ENCODE data around the gene PBX4.
A peak's percentile ranks its signal among the peaks of the same experiment; 100 is the strongest.

PBX4 gene

DNA sequence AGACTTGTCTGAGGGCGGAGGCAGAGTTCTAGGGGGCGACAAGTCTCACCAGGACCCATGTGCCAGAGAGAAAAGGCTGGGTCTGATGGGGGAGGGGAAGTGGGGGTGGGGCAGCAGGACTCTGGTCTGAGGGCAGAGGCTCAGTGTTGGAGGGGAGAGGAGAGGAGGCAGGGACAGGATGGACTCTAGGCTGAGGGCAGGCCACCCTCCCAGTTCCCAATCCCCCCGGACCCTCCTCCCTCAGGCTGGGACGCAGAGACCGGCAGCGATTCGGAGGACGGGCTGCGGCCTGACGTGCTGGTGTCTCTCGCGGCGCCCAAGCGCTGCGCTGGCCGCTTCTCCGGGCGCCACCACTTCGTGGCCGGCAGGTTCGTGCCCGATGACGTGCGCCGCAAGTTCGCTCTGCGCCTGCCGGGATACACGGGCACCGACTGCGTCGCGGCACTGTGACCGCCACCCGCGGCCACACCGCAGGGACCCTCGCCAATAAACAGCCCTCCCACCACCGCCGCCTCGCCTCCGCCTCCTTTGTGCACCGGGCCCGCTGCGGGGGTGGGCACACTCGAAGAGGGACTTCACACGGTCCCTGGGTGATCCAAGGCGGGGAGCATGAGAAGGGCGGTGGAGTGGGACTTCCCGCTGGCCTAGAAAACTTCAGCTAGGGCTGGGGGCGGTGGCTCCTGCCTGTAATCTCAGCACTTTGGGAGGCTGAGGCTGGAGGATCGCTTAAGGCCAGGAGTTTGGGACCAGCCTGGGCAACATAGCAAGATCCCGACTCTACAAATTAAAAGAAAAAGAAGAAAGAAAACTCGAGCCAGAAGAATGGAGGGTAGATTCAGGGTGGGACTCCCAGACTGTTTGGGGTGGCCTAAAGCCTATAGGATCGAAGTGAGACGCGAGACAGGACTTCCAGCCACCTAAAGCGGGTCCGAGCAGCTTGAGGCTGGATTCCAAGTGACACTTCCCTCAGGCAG is 81.1 kb downstream of the PBX4 start:
- no peak for DNase-seq

DNA sequence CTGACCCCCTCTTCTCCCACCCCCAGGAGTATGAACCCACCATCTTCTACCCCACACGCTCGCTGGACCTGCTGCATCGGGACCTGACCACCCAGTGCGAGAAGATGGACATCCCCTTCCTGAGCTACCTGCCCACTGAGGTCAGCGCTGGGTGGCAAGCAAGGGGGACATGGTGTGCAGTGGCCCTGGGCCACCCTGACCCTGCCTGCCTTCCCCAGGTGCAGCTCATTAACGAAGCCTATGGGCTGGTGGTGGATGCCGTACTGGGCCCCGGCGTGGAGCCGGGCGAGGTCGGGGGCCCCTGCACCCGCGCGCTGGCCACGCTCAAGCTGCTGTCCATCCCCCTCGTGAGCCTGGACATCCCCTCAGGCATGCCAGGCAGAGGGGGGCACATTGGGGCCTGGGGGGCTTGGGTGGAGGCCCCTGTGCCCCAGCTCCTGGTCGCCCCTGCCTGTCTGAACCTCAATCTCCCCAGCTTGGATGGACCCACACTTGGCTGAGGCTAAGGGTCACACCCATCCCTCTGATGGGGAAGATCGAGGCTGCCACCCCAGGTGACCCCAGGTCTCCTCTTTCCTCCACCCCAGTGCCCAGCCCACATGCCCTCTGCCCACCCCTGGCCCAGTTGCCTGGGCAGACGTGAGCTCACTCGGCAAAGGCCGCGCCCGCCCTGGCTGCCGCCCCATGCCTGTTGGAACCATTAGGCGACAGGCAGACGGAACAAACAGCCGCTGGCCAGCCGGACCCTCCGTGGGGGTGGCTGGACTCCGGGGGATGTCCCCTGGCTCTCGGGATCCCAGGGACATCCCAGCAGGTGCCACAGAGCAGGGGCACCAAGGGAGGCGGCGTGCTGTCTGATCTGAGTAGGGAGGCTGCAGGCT is 82.9 kb downstream of the PBX4 start:
- DNase-seq, result no peak

DNA sequence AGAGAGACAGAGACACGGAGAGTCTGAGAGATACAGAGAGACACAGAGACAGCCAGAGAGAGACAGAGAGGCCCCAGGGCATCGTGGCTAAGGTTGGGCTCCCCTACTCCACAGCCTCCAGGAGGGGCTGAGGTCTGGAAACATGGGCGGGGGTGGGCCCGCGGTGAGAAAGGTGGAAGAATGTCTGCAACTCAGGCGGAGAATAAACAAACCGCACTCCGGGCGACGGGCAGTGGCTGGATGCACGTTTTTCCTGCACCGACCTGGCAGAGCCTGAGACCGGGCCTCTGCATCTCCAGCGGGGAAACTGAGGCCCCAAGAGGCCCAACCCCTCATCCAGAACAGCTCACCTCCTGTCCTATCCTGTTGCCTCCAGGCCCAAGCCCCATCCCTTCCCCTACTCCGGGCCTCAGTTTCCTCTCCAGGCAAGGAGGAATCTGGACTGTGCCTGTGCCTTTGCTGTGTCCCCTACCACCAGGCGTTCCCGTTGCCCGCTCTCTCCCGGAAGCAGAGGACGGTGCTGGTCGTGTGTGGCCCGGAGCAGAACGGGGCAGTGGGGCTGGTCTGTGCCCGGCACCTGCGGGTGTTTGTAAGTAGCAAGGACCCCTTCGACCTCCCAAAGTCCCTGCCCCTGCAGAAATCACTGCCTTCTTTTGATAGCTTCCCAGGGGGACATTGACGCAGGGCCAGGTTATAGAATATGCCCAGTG is 83.8 kb downstream of the PBX4 start:
- DNase-seq, result no peak

DNA sequence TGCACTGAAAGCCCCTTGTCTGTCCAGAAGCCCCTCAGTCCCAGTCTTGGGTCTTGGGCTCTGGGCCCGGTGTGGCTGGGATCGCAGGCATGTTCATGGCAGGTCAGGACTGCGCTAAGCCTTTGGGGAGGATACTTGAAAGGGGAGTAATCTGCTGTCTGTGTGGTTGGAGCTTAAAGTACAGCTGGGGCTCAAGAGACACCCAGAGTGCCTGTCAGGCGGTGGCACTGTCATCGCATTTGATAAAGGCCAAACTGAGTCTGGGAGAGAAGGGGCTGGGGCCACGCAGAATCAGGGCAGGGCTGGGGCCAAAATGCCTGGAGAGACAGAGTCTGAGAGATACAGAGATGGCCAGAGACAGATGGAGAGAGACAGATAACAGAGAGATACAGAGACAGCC is 84.6 kb downstream of the PBX4 start:
- no peak for DNase-seq

DNA sequence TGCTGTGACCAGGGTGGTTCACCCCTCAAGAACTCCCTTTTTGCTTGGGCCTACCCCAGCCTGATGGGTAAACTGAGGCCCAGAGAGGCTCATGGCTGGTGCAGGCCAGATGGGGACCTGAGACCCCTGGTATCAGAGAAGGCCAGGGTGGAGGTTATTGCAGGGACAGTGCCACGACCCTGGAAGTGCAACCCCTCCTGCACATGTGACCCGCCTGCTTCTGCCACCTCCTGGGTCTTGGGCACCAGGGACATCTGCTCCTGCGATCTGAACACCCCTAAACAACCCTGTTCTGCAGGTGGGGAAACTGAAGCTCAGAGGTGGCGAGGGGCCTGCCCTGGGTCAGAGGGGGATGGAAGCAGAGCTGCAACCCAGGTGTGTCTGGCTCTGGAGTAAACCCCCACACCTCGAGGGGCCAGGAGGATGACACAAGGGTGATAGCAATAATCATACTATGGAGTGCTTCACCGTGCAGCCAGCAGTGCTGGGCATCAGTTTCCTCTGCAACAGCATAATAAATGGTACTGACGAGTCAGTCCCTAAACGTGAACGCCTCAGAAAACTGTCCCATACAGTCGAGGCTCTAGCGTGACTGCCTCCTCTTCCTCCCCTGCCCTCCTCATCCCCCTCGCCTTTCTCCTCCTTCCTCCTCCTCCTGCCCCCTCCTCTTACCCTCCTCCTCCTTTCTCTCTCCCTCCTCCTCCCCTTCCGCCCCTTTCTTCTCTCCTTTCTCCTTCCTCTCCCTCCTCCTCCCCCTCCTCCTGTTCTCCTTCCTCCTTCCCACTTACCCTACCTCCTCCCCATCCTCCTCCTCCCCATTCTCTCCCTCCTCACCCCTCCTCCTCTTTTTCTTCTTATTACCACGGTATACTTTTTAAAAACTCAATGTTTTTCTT is 85.4 kb downstream of the PBX4 start:
- DNase-seq, result no peak

DNA sequence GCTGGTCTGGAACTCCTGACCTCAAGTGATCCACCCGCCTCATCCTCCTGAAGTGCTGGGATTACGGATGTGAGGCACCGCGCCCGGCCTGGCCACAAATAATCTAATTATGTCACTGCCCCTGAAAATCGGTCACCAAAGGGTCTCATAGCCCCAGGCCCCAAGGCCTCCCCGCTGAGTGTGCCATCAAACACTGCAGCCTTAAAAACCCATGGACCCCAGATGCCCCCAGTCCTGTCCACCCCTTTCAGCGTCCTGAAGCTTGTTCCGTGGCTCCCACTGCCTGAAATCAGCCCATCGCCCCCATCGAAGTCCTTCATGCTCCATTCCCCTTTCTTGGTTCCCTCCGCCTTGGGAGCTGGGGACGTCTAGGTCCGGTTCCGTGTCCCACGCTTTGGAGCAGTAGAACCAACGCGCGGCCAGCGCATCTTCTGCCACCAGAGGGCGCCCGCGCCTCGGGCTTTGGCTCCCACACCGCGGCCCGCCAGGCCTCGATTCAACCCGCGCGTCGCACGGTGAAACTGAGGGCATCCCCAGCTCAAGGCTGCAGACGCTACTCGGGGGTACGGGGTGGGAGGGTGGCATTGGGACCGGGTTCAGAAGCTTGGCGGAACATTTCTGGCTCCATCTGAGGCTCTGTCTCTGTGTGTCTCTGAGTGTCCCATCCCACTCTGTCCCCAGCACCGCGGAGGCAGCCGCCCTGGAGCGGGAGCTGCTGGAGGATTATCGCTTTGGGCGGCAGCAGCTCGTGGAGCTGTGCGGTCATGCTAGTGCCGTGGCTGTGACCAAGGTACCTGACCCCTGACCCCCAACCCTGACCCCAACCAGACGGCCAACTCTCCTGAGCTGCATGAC is 86.3 kb downstream of the PBX4 start:
- peak; percentile 69 for DNase-seq

DNA sequence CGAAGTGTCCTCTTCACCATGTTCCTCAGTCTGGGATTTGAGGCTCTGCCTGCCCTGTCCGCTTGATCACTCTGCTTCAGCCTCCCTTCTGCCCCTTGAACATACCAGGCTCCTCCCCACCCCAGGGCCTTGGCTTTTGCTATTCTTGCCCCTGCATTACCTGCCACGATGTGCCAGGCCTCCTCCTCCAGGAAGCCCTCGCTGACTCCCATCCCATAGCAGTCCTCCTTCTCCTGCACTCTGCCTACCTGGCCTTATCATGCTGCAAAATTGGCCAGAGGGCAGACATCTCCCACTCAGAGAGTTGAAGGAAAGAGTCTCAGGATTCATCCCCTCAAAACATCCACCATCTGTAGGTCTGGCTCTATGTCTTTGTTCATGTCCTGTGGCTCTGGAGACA is 87.6 kb downstream of the PBX4 start:
- DNase-seq, result no peak

DNA sequence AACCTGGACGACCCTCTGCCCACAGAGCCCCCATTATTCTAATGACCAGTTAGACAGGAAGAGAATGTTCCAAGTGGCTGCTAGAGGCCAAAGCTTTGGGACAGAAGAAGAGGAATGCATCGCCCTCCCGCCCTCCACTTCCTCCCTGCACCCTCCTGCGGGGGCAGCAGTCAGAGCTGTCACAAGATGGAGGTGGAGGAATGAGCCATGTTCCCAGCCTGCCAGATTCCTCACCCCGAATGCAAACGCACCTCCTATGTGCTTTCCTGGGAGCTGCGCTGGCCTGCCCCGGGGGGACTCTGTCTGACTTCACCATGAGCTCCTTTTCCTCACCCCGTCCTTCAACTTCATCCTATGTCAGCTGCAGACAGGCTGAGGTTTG is 88.1 kb downstream of the PBX4 start:
- DNase-seq, result no peak

DNA sequence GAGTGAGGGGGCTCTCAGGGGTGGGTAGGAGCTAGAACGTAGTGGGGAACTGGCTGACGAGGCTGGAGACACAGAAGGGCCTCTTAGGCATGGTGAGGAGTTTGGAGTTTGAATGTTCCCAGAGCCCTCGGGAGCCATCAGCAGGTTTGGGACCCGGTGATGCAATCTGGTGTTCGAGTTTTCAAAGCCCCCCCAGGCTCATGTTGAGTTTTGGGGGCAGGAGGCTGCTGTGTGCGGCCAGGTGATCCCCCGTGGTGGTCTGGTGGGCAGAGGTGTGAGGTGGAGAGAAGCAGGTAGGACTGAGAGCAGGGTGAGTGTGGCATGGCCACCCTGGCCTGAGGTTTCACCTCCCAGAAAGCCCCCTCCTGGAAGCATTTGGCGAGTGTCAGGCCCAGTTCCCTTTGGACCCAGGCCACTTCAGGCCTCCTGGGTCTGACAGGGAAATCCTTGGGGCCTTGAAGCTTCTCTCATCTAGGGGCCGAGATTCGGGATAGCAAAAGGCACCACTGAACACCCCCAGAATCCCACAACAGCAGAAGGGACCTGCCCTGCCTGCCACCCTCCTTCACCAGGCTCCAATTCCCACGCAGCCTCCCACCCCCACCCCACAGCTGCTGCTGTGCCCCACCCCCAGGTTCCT is 88.6 kb downstream of the PBX4 start:
- no peak for DNase-seq

DNA sequence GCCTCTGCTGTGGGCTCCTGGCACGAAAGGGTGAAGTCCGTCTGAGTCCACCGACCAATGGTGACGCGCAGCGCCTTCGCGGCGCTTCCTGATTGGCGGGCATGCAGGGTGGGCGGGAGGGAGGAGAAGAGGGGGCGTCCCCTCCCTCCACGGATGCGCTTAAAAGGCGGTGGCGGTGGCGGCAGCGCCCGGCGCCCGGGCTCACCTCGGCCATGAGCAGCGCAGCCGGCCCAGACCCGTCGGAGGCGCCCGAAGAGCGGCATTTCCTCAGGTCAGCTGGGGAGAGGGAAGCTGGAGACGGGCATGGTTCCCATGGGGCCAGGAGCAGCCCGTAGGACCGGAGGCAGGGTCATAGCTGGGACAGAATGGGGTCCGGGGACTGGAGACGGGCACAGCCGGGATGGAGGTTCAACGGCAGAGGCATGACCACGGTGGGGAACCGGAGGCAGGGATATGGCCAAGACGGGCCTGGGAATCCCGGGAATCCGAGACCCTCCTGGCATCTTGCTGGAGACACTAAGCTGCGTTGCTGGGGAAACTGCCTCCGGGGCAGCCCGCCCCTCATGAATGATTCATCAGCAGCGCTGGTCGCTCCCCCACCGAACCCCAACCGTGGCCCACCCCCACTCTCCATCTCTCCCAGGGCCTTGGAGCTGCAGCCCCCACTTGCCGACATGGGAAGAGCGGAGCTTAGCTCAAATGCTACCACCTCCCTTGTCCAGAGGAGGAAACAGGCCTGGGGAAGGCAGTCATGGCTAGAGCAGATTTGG is 89.6 kb downstream of the PBX4 start, which contains the start of gene YJEFN3:
Gene YJEFN3 (plus strand): TSS at position 191 of the 770 bp plus-strand sequence. CDS start 22 bp downstream, at position 213.
- no peak for DNase-seq

DNA sequence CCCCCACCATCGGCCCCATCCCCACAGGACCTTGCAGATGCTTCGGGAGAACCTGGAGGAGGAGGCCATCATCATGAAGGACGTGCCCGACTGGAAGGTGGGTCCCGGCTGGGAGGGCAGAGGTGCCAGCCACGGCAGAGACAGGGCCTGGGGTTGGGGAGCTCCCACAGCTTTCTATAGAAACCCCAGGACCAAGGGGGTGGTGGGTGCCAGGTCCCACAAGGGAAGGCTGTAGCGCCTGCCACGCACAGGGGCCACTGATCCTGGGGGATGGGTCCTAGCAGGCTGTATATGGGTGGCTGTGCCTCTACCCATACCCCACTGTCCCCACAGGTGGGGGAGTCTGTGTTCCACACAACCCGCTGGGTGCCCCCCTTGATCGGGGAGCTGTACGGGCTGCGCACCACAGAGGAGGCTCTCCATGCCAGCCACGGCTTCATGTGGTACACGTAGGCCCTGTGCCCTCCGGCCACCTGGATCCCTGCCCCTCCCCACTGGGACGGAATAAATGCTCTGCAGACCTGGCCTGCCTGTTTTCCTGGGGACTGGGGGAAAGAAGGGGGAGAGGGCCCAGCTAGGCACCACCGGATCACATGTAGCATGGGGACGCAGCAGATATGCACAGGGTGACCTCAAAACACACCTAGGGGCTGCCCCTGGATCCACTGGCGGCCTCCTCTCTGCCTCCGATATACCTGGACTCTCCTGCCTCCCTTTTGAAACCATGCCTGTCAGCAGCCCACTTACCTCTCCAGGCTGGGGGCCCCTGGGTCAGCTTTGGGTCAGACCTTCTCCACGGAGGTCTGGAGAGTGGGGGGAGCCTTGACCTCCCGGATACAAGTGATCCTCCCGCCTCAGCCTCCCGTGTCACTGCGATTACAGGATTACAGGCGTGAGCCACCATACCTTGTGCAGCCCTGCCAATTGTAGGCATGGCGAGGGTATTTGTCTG is 90.5 kb downstream of the PBX4 start:
- DNase-seq, result no peak

DNA sequence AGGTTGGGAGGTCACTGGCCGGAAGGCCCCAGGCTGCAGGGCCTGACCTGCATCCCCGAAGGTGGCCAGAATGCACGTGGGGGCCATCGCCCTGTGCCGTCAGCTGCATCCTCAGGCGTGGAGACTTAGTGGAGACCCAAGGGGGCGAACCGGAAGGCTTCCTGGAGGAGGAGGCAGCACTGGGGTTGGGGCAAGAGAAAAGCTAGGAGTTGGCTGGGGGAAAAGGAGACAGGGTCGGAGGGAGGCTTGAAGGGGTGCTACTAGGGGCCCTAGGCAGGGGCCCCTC is 91.2 kb downstream of the PBX4 start:
- no peak for DNase-seq

DNA sequence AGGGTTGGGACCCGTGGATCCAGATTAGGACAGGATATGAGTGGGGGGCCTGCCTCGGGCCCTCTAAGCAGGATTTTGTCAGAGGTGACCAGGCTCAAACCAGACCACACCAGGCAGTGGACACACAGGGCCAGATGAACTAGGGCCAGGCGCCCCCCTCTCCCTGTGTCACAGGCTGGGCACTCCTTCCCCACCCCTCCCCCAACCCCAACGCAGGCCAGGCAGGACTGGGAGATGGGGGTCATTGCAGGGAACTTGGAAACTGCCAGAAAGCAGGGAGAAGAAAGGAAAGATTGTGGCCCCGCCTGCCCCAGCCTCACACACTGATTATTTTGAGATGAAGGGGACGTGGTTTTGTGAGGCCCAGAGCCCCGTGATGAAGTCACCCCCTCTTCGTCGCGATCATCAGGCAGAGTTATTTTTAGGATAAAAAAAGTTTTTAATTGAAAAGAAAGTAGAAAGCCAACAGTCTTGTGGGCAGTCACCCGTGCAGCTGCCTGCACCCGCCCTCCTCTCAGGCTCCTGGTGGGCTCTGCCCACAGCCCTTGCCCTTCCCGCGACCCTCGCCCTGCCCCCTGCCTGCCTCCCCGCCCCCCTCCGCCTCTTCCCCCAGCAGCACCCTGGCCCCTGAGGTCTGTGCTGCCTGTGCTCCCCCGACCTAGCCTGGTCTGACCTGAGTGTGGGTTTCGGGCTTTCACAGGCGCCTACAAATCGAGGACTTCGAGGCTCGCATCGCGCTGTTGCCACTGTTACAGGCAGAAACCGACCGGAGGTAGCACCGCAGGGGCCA is 91.7 kb downstream of the PBX4 start:
- DNase-seq, result no peak

DNA sequence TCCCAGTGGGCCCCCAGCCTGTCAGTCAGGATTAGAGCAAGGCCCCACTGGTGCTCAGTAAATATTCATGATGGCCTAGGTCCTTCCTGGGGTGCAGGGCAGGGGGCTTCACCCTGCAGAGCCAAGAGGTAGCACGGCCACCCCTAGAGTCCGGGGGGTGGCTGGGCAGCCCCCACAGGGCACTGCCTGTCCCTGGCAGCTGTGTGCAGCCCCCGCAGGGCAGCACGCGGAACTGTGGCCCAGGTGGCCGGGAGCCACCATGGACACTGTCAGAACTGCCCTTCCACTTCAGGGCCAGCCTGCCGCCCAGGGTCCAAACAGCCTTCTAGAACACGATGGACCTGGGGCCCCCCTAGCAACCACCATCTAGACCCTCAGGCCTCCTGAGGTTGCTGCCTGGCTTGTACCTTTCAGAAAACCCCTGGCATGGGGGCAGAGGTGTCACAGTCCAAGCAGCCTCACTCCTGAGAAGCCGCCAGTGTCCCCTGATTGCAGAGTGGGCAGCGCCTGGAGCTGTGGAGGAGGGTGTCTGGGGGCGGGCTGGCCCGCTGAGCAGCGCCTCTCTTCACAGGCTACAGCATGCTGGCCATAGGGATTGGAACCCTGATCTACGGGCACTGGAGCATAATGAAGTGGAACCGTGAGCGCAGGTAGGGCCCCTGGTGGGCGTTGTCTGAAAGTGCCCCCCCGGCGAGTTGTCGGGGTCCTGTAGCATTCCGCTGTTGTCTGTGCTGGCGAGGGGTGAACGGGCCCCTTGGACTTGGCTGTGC is 92.7 kb downstream of the PBX4 start:
- DNase-seq, result no peak

DNA sequence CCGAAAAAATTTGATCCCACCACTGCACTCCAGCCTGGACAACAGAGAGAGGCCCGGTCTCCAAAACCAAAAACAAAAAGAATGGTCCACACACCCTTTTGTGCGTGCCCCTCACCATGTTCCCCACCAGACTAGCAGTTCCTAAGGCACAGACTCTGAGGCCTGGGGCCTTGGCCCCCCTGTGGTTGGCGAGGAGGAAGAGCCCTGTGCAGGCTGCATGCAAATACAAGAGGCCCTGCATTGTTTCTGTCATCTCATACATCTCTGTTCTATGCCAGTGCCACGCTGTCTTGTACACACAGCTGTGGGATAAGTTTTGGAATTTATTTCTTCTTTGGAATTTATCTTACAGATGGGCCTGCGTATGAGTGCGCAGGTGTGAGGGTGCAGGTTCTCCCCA is 94.4 kb downstream of the PBX4 start:
- DNase-seq, result no peak

DNA sequence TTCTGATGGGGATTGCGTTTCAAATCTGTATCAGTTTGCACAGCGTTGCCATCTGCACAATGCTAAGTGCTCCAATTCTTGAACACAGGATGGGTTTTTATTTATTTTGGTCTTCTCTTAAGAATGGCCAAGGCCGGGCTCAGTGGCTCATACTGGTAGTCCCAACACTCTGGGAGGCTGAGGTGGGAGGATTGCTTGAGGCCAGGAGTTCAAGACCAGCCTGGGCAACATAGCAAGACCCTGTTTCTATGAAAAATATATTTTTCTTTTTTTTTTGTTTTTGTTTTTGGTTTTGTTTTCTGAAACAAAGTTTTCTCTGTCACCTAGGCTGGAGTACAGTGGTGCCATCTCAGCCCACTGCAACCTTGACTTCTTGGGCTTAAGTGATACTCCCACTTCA is 95.3 kb downstream of the PBX4 start:
- no peak for DNase-seq

DNA sequence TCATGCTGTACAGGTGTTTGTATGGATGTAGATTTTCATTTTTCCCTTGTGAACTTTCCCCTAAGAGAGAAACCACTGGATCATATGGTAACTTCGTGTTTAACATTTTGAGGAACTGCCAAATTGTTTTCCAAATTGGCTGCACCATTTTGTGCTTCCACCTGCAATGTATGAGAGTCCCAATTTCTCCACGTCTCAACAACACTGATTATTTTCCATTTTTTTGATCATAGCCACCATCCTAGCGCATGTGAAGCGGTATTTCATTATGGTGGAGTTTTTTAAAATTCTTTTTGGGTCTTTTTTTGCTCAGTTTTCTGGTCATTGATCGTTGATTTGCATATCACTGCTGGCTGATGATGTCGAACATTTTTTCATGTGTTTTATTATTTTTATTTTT is 97.5 kb downstream of the PBX4 start:
- no peak for DNase-seq
